HG02943 (cell line): ENCODE results near the gene CTAG1B.
"Not testable (repeated sequence)": the region's sequence is repeated elsewhere in the genome, so short reads cannot be mapped to it uniquely, and the experiment has no call there.

ENCODE experiments used
- ATAC-seq: cut with Tn5 transposase; IDR thresholded peaks from one replicate; pipeline ENCODE4 v1.9.1; 2021; ENCODE audit warnings: mild to moderate bottlenecking, low read depth, moderate library complexity; ENCODE audit not compliant: unreplicated experiment

Gene CTAG1B

DNA sequence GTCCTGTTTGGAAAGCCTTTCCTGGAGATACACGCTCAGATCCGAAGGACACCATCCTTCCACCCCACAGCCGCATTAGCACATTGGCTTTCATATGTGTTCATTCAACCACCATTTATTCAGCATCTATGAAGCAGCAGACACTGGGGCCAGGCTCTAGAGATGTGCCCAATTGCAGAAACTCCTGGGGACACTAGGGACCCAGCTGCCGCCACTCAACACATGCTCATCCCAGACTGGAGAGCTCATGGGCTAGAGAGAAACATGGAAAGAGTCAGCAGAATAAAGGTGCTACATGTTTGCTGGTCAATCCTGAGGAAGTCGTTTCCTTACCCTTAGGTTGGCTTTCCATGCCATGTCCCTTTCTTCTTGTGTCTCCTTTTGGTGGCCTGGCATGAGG, 26.6 kb downstream of the CTAG1B start:
- ATAC-seq: no peak

DNA sequence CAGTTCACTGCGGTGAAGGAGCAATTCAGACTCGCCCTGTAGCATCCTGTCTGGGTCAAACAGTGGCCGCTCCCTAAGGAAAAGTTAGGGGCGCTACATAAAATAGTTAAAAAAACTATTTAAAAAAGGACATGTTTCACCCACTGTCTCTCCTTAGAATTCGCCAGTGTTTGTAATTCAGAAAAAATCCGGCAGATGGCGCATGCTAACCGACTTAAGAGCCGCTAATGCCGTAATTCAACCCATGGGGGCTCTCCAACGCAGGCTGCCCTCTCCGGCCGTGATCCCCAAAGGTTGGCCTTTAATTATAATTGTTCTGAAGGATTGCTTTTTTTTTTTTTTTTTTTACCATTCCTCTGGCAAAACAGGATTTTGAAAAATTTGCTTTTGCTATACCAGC, 28.7 kb downstream of the CTAG1B start:
- not testable (repeated sequence) for ATAC-seq

DNA sequence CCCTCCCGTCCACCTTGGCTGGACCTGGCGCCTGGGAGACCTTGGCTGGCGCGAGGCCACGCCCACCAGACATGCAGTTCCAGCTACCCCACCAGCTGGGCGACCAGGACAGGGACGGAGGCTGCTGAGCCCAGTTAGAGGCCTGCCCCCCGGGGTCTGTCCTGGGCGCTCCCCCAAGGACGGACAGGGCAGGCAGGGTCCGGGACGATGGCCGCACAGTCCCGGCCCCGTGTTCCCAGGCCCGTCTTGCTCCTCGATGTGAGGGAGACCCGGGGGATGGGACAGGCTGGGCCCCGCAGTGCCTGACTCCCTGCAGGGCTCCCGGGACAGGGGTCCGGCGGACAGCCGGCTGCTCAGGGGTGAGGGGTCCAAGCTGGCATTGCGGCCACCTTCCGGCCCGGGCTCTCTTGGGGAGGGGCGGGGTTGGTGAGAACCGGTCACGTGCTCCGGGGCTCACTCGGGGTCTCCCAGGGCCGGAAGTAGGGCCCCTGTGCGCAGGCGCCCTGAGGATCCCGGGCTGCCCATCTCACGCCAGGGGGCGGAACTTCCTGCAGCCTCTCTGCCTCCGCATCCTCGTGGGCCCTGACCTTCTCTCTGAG, 34.4 kb downstream of the CTAG1B start, which contains the start of gene CTAG1A:
Gene CTAG1A, plus strand, starts transcription at position 549 of the 599 bp plus-strand sequence. CDS start 74 bp downstream, outside the sequence.
- not testable (repeated sequence) for ATAC-seq

DNA sequence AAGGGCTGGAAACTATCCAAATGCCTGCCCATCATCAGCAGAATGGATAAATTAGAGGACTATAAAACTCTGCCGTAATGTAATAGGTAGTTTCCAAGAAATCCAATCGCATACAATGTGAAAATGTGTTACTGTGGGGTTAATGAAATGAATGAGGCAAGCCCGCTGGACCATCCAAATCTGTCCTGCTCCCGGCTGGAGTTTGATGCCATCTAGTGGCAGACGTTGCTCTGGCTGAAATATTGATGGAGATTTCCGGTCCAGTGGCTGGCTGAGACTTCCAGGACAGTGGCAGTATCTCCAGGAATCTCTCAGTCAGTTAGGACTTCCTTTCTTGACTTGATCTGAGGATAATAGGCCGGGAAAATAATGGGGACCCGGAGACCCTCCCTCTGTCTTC, 36.1 kb downstream of the CTAG1B start:
- ATAC-seq: not testable (repeated sequence)

GRCh38 chrX:154575076-154575475, 44.0 kb downstream of the CTAG1B start:
- ATAC-seq: not testable (repeated sequence)

- ATAC-seq: not testable (repeated sequence)
Observed at GRCh38 chrX:154573061-154573460, 46.0 kb downstream of the CTAG1B start.

- ATAC-seq: not testable (repeated sequence)
Observed at GRCh38 chrX:154570361-154570760, 48.7 kb downstream of the CTAG1B start.
